ENCODE results near the gene GTF2F1.

The GTF2F1 gene

DNA sequence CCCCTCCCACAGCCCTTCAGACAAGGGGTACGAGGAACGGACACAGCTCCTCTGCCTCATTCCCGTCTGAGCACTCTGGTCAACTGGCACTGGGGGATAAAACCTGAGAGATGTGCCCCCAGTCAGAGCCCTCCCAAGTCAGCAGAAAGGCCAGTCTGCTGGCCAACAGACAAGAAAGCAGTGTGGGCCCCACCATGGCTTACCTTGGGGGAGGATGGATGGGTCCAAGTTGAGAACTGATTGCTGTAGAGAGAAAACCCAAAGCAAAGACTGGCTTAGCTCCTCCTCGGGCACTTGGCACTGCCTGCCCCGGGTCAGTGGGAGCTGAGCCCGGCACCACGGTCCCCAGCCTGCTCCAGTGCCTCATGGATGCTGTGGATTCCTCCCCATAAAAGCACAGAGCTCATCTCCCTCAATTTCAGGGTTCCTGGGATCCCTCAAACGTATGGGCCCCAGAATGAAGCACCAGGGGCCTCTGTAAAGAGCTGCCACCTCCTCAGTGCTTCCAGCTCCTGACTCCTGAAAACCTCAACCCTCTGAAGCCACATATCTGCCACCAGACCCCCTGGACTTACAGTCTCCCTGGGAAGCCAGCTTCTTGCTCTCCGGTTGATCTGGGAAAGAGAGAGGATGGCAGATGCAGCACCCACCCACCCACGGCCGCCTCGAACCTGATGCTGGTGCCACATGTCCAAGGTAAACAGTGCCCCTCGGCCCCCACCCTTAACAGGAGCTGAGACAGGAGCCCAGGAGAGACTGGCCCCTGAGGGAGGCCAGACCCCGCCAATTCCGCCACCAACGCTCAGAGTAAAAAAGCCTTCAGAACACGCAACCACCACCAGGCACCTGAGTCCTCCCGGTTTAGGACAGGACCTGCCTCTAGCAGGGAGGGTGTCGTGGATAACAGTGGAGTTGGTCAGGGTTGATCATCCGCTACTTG, 28.4 kb upstream of the GTF2F1 start:
- H3K36me3 ChIP-seq (ENCODE audit: insufficient read depth, low read length), result peaks cover 67% of the 10 kb centered on the region
- no peaks in the 10 kb centered on the region for H3K9me3 ChIP-seq (ENCODE audit: low read depth, low read length)
- no peak overlapping the region for H3K4me3 ChIP-seq
- no peak overlapping the region for H3K27ac ChIP-seq
- TF ChIP-seq EZH2 (IDR thresholded peaks at IDR 0.05) (no peak), POLR2AphosphoS5 (IDR thresholded peaks at IDR 0.05; ENCODE audit: borderline replicate concordance, low read depth, low read length) (no peak), FOXP2 (optimal IDR thresholded peaks at IDR 0.05; ENCODE audit: control extremely low read depth, extremely low read length, insufficient read depth) (no peak)
- no peak for DNase-seq (ENCODE audit: low read depth, low spot score)
- H3K9ac ChIP-seq (ENCODE audit: insufficient read length), result no peak overlapping the region

DNA sequence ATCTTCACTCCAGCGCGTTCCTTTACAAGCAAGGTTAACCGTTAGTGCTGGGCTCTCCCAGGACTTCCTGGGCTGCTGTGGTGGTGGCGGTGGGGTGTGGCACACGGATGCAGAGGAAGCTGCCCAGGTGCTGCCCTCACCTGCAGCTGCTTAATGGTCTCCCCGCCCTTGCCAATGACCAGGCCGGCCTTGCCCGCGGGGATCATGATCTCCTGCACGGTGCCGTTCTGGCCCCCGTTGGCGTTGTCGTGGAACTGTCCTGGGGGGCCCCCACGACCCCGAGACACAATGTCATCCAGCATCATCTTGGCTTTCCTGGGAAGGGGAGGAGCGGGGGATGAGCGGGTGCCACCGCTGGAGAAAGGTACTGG, 25.6 kb upstream of the GTF2F1 start:
- H3K4me3 ChIP-seq, result no peak overlapping the region
- TF ChIP-seq EZH2 (IDR thresholded peaks at IDR 0.05), result no peak
- no peak for TF ChIP-seq FOXP2 (optimal IDR thresholded peaks at IDR 0.05; ENCODE audit: control extremely low read depth, extremely low read length, insufficient read depth)
- no peak for TF ChIP-seq POLR2AphosphoS5 (IDR thresholded peaks at IDR 0.05; ENCODE audit: borderline replicate concordance, low read depth, low read length)
- peaks cover 93% of the 10 kb centered on the region for H3K36me3 ChIP-seq (ENCODE audit: insufficient read depth, low read length)
- H3K27ac ChIP-seq, result no peak overlapping the region
- H3K9ac ChIP-seq (ENCODE audit: insufficient read length), result no peak overlapping the region
- no peaks in the 10 kb centered on the region for H3K9me3 ChIP-seq (ENCODE audit: low read depth, low read length)
- DNase-seq (ENCODE audit: low read depth, low spot score), result no peak

DNA sequence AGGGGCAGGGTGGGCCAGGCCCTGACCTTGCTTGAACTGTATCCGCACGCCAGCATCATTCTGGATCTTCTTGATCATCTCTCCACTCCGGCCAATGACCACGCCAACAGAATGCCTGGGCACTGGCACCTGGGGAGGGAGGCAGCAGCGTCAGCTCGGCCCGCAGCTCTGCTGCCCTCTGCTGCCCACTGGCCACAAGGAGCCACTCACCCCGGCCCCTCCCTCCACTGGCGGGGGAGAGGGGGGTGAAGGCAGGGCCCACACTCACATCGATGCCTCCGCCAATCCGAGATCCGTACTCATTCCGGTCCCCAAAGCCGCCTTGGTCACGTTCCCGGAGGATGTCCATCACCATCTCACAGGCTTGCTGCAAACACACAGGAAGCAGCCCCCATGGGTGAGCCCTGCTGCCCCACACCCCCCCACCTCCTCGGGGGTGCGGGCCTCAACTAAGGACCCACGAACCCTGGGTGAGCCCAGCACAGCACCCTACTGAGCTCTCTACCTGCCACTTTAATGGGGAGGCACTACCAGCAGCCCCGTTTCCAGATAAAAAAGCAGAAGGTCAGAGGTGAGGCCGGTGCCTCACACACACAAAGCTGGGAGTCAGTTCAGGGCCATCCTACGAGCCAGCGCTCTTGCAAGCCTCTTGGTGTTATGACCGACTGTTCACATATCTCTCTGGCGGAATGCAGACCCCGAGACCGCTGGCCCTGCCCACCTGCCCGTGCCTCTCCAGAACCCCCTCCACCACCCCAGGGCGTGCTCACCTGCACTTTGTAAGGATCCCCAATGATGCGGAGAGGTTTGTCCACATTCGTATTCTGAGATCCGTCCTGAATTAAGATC, 25.0 kb upstream of the GTF2F1 start:
- no peak overlapping the region for H3K27ac ChIP-seq
- H3K4me3 ChIP-seq, result no peak overlapping the region
- H3K9me3 ChIP-seq (ENCODE audit: low read depth, low read length), result no peaks in the 10 kb centered on the region
- no peak overlapping the region for H3K9ac ChIP-seq (ENCODE audit: insufficient read length)
- DNase-seq (ENCODE audit: low read depth, low spot score), result no peak
- TF ChIP-seq EZH2 (IDR thresholded peaks at IDR 0.05) (no peak), POLR2AphosphoS5 (IDR thresholded peaks at IDR 0.05; ENCODE audit: borderline replicate concordance, low read depth, low read length) (no peak), FOXP2 (optimal IDR thresholded peaks at IDR 0.05; ENCODE audit: control extremely low read depth, extremely low read length, insufficient read depth) (no peak)
- H3K36me3 ChIP-seq (ENCODE audit: insufficient read depth, low read length), result peaks cover 91% of the 10 kb centered on the region

DNA sequence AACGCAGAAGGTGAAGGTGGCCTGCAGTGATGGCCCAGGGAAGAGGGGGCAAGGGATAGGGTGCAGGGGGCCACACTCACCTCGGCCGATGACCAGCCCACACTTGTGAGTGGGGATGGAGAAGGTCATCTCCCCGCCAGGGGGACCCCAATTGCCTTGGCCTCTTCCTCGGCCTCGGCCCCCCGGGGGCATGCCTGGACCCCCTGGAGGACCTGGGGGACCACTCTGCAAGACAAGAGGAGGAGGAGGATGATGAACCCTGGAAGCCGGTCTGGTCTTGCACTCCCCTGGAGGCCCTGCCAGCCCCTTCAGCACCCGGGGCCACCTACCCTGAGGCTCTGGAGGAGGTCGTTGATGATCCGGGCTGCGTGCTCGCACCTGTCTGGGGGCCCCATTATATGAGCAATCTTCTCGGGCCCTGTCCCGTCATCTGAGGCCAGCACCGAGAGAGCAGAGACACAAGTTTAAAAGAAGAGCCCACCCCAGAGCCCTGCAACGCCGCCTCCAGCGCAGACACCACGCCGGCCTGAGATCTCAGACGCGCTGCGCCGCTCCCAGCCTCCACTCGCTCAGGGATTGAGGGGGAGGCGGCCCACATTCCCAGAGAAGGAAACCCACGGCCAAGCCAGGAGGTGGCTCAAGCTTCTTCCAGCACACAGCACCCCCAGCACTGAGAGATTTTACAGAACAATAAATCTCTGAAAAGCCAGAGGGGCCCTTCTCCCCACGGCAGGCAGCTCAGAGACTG, 23.9 kb upstream of the GTF2F1 start:
- Histone ChIP-seq H3K9me3 (ENCODE audit: low read depth, low read length) (no peaks in the 10 kb centered on the region), H3K36me3 (ENCODE audit: insufficient read depth, low read length) (peaks cover 86% of the 10 kb centered on the region)
- no peak for TF ChIP-seq POLR2AphosphoS5 (IDR thresholded peaks at IDR 0.05; ENCODE audit: borderline replicate concordance, low read depth, low read length)
- no peak for TF ChIP-seq EZH2 (IDR thresholded peaks at IDR 0.05)
- no peak for TF ChIP-seq FOXP2 (optimal IDR thresholded peaks at IDR 0.05; ENCODE audit: control extremely low read depth, extremely low read length, insufficient read depth)

DNA sequence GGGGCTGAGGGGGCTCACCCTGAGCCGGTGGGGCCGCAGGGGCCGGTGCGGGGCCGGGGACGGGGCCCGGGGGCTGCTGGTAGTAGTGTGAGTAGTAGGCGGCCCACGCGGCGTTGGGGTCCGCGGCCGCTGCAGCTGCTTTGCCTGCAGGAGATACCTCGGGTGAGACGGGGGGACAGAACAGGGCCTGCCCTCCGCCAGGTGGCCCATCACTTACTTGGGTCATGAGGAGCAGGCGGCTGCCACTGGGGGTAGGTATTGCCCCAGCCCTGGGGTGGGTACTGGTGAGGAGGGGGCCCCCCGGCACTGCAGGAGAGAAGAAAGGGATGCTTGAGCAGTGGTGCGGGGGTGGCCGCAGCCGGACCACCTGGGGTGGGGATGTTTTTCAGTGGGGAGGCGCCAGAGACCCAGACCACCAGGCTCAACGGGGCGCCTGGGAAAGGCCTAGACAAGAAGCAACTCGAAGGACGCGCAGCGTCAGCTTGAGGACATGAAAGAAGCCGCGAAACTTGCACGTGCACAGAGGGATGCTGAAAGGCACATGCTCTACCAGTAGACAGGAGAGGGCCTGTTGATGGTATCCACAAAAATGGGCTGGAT, 22.7 kb upstream of the GTF2F1 start:
- H3K9me3 ChIP-seq (ENCODE audit: low read depth, low read length), result no peaks in the 10 kb centered on the region
- H3K27ac ChIP-seq, result no peak overlapping the region
- DNase-seq (ENCODE audit: low read depth, low spot score), result no peak
- TF ChIP-seq POLR2AphosphoS5 (IDR thresholded peaks at IDR 0.05; ENCODE audit: borderline replicate concordance, low read depth, low read length), result peak; percentile 10; the same call in 1 of the 2 replicates
- no peak for TF ChIP-seq FOXP2 (optimal IDR thresholded peaks at IDR 0.05; ENCODE audit: control extremely low read depth, extremely low read length, insufficient read depth)
- TF ChIP-seq EZH2 (IDR thresholded peaks at IDR 0.05), result no peak
- no peak overlapping the region for H3K4me3 ChIP-seq
- no peak overlapping the region for H3K9ac ChIP-seq (ENCODE audit: insufficient read length)
- H3K36me3 ChIP-seq (ENCODE audit: insufficient read depth, low read length), result peaks cover 74% of the 10 kb centered on the region

More for the DNA sequence above, 23.9 kb upstream of the GTF2F1 start:
- no peak for DNase-seq (ENCODE audit: low read depth, low spot score)
- no peak overlapping the region for H3K4me3 ChIP-seq
- no peak overlapping the region for H3K9ac ChIP-seq (ENCODE audit: insufficient read length)
- no peak overlapping the region for H3K27ac ChIP-seq

DNA sequence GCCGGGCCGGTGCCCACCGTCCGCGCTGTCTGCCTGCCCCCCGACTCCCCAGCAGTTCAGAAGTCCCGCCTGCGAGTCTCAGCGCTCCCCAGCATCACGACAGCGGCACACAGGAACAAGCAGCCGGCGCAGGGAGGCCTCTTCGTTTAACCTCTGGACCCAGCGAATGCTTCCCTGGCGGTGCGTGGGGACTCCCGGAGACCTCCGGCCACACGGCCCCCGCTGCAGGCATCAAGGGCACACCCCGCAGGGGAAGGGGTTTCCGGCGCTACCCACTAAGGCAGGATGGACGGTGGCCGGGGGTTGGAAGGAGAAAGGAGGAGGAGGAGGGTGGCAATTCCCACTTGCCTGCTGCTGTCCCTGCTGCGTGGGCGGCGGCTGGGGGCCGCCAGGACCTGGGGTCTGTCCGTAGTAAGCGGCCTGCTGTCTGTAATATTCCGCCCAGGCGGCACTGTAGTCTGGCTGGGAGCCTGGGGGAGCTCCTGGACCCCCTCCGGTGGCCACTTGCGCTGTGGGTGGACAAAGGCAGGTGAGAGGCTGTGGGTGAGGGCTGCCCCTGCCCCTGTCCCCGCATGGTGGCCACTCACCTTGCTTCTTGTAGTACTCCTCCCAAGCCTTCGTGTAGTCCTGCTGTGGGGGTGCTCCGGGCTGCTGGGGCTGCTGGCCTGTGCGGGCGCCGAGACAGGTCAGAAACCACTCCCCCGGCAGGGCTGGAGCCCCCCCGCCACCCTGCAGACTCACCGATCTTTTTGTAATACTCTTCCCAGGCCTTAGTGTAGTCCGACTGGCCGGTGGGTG, 22.0 kb upstream of the GTF2F1 start:
- Histone ChIP-seq H3K4me3 (no peak overlapping the region), H3K36me3 (ENCODE audit: insufficient read depth, low read length) (peaks cover 67% of the 10 kb centered on the region), H3K9me3 (ENCODE audit: low read depth, low read length) (no peaks in the 10 kb centered on the region), H3K27ac (no peak overlapping the region), H3K9ac (ENCODE audit: insufficient read length) (no peak overlapping the region)
- DNase-seq (ENCODE audit: low read depth, low spot score), result no peak
- TF ChIP-seq POLR2AphosphoS5 (IDR thresholded peaks at IDR 0.05; ENCODE audit: borderline replicate concordance, low read depth, low read length) (no peak), FOXP2 (optimal IDR thresholded peaks at IDR 0.05; ENCODE audit: control extremely low read depth, extremely low read length, insufficient read depth) (no peak), EZH2 (IDR thresholded peaks at IDR 0.05) (no peak)

All from SK-N-MC (cell line).